GM18519 (cell line): ENCODE results near the gene GLB1L3.
"Not testable (repeated sequence)": the region's sequence is repeated elsewhere in the genome, so short reads cannot be mapped to it uniquely, and the experiment has no call there.

Experiments
- ATAC-seq: cut with Tn5 transposase; IDR thresholded peaks from one replicate; pipeline ENCODE4 v1.9.1; 2021; ENCODE audit warnings: mild to moderate bottlenecking, moderate library complexity; ENCODE audit not compliant: unreplicated experiment, low FRiP score

Gene GLB1L3

DNA sequence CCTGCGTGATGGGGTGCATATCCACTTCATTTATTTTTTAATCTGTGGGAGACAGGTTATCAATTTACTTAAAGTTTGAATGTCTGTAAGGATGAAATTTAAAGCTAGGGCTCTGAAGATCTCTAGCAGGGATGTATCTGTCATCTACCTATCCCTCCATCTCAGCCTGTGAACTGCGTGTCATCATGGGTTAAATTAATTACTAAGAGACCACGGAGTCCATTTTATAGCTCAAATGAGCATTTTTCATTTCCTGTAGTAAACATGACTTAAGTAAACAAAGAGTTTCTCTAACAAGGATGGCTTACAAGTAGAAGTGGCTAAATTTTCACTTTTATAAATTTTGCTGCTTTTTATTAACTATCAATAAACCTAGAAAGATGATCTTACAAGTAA, 2.9 kb upstream of the GLB1L3 start:
- no peak for ATAC-seq

DNA sequence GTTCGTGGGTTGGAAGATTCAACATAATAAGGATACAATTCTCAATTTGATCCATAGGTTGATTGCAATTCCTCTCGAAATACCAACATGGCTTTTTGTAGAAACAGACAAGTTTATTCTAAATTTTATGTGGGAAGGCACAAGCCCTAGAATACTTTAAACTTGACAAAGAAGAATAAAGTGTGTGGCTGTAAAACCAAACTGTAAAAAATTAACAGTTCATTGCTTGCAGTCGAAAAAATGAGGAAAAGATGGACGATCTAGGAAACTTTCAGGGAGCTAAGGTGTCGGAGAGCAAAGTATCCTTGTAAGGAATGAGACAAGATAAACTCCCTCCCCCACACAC, 1.0 kb upstream of the GLB1L3 start:
- ATAC-seq, result no peak

DNA sequence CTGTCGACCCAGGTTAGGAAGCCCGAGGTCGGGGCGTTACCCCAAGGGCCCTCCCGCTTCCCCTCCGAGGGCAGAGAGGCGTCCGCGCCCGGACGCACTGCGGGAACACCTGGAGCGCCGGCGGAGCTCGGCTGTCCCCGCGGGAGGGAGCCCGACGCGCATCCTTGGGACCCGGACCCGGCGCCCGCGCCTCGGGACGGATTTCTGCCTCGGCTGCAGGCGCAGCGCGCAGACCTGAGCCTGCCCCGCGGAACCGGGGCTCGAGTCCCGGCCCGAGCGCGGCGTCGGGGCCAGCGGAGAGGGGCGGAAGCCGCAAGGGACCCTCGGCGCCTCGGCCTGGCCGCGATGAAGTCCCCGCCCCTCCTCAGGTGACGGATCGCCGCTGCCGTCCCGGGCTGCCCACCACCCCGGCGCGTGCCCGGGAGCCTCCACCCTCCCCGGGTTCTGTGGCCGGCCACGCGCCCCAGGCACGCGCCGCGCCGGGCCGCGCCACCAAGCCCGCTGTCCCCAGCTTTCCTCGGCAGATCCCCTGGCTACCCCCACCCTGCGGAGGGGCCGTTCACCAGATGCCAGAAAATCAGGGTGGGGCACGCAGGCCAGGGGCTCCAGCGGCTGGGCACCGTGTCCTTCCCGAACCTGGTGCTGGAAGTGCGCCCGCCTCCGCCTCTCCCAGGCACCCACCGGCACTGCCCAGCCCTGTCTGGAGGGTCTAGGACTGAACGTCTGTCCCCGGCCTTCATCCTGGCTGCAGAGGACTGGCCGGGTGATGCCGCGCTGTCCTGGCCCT, 410 bp downstream of the GLB1L3 start:
- ATAC-seq, result no peak

DNA sequence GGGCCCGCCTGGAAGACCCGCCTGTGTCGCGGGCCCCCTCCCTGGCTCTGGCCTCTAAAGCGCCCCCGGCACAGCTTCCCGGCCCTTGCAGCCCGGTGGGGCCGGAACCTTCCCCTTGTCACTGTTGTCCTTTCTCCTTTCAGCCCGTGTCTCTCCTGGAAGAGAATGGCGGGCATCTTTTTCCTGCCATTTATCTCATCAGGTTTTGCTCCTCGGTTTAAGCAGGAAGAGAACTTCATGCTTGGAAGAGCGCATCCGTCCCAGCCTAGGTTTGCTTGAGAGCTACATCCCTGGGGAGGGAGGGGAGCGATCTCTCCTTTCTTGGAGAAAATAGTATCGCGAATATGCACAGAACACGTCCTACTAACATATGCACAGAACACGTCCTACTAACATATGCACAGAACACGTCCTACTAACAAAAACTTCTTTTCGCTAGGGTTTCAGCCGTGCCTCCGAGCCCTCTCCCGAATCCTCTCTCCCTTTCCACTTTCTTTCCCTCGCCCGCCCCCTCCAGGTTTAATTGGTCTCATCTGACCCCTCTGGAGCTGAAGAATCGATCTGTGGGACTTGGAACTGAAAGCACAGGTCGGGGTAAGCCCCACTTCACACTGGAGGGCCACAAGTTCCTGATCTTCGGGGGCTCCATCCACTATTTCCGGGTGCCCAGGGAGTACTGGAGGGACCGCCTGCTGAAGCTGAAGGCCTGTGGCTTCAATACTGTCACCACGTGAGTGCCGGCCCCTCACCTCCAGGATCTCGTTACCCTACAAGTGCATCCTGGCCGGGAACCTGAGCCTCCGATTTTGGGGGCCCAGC, 1.2 kb downstream of the GLB1L3 start:
- no peak for ATAC-seq

DNA sequence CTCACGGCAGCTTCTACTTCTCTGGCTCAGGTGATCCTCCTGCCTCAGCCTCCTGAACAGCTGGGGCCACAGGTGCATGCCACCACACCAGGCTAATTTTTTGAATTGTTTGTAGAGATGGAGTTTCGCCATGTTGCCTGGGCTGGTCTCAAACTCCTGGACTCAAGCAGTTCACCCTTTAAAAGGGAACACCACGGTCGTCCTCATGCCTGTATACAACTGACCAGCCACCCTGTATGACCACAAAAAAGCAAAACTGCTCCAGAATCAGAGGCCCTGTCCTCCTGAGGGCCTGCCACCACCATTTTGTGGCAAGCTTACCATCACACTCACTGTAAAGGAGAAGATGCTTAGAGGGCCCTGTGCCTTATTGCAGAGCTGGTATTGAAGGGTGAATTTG, 2.2 kb downstream of the GLB1L3 start:
- no peak for ATAC-seq

DNA sequence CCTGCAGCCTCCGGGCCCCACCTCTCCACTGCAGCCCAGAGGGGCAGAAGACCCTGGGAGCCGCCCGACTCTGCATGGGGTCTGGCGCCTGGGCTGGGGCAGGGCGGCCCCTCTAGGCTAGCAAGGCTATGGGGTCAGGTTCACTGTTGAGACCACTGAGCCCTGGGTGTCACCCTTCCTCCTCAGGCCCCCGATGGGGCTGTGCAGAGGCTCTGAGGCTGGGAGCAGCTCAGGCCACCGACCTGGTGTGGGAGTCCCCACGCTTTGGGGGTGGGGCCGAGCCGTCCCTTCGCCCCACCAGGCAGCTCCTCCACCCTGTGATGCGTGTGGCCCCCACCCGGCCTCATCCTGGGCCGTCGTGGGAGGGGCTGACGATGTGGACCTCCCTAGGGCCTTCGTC, 5.5 kb downstream of the GLB1L3 start:
- not testable (repeated sequence) for ATAC-seq

DNA sequence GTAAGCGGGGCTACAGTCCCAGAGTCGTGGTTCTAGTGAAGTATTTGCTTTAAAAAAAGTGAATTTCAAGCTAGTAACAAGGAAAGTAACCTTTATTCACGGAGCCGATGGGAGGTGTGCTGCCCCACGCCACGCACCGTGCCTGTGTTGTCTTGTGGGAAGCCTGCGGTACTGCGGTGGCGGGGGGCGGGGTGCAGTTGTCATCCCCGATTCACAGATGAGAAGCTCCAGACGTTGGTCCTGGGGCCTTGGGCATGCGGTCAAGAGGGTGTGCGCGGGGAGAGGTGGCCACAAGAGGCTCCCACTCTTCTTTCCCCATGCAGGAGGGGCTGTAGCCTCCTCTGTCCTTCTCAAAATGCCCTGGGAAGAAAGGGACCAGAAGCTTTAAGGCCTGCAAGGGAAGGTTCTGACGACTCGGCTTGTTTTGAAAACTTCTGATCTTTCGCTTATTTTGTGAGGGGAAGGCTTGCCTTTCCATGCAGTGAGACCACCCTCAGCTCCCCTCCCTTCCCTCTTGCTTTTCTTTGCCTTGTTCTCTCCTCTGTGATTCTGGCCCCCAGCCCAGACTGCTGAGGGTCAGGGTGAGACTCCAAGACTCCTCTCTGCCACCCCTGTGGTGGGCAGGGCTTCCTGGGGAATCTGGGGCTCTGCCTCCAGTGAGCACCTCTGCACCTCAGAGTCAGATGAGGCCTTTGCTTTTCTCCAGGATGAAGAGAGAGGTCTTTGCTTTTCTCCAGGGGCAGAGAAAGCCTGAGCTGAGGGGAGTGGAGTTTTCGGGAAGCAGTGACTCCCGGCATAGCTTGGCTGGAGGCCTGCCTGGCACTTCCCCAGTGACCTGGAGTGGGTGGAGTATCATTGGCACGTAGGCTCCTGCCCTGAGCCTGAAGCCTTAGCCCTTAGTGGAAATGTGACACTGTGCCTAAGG, 6.2 kb downstream of the GLB1L3 start:
- no peak for ATAC-seq

DNA sequence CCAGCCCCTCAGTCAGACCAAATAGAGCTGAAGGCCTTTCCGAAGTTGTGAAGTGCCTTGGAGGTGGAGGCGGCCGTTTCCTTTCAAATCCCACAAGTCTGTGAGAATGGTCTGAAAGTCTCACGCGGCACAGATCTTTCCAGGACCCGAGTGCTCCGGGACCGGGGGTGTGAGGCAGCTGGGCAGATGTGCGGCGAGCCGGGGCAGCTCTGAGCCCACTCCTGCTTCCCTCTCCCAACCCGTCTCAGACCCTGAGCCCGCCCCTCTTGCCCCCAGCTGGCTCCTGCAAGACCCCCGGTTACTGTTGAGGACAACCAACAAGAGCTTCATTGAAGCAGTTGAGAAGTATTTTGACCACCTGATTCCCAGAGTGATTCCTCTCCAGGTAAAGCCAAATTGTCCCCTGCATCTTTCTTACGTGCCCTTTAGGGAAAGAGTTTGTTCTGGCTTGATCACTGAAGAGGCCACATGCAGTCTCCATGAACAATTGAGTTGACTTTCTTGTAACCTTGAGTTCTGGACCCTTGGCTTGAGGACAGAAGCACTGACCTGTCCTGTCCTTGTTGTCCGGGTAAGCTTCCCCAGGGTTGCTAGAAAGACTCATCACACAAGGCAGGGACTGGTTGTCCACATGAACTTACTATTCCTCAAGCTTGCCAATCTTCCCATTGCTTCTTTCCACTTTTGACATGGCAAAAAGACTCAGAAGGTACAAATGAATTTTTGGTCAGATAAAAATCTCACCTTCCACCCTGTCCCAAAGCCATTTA, 7.5 kb downstream of the GLB1L3 start:
- ATAC-seq, result no peak

DNA sequence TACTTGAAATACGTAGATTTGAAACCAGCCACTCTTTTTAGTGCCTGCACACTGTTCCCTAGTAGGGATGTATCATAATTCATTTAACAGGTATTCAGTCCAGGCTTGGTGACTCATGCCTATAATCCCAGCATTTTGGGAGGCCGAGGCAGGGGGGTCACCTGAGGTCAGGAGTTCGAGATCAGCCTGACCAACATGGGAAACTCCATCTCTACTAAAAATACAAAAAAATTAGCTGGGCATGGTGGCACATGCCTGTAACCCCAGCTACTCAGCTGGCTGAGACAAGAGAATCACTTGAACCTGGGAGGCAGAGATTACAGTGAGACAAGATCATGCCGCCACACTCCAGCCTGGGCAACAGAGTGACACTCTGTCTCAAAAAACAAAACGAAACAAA, 8.2 kb downstream of the GLB1L3 start:
- not testable (repeated sequence) for ATAC-seq

DNA sequence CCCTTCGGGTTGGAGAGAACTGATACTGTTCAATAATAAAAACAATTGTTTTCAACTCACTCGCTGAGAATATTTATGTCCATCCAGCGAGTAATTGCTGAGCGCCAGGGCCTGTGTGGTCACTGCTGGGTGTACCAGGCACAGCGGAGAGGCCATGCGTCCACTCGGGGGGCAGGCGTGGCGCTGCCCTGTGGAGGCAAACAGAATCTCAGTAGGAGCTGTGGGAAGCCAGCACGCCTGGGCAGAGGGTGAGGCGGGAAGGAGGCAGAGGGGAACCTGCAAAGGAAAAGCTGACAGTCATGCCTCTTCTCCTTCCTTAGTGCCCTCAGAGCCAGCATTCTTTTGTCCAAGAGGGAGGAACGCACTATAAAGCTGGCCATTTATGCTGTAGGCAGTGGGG, 11.4 kb downstream of the GLB1L3 start:
- ATAC-seq, result no peak

DNA sequence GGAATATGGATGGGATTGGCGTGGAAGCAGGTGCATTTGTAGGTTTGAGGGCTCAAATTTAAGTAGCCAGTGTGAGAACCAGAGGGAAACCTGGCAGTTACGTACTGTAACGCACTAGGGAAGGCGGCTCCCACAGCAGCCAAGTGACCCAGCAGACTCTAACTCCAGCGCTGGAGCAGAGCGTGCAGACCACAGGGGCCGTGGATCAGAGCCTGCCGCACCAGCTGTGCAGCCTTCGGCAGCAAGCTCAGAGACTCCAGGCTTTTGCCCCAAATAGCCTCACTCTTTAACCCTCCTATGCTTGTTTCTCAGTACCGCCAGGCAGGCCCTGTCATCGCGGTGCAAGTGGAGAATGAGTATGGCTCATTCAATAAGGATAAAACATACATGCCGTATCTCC, 12.3 kb downstream of the GLB1L3 start:
- ATAC-seq, result no peak

DNA sequence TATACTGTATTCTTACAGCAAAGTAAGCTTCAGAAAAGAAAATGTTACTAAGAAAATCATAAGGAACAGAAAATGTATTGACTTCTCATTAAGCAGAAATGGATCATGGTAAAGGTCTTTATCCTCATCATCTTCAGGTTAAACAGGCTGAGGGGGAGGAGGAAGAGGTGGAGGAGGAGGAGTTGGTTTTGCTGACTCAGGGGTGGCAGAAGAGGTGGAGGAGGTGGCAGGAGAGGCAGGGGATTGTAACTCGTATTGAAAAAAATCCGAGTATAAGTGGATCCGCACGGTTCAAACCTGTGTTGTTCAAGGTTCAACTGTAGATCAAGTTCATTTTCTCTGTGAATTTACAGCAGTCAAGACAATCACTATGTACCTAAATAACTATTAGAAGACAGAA, 13.0 kb downstream of the GLB1L3 start:
- ATAC-seq, result no peak

DNA sequence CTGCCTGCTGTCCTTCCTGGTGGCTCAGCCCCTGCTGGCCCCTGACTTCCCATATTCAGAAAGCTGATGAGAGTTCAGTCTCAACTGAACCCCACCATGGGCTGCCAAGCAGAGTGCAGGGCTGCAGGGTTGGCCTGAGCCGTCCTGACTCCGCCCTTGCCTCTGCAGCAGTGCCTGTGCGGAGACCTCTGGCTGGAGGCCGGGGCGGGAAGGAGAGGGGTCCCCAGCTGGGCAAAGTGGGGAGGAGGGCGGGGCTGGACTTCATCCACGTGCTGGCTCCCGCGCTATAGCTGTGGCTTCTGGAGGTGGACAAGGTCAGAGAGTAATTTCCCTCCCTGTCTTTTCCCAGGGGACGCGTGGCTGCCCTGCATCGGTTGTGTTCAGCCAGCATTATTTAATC, 13.6 kb downstream of the GLB1L3 start:
- ATAC-seq, result no peak

DNA sequence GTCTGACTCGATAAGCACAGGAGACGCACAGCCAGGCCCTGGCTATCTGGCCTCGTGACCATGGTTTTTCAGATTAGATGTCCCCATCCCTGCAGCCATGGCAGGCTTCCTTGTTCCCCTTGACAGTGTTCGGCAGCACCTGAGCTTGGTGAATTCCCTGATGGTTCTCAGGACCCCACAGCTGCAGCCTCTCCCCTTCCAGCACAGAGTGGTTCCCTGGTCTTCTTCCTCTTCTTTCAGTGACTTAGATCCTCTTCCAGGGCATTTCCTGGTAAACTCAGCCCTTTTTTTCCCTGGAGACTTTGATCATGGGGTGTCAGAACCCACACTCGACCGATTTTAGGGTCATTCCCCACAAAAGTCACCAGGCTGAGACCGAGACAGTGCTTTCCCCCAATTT, 14.5 kb downstream of the GLB1L3 start:
- no peak for ATAC-seq

DNA sequence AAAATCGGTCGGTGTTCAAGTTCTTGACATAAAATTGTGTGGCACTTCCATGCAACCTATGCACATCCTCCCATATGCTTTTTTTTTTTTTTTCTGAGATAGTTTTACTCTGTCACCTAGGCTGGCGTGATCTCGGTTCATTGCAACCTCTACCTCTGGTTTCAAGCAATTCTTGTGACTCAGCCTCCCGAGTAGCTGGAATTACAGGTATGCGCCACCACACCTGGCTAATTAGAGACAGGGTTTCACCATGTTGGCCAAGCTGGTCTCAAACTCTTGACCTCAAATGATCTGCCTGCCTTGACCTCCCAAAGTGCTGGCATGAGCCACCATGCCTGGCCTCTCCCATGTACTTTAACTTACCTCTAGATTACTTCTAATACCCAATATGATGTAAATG, 15.0 kb downstream of the GLB1L3 start:
- no peak for ATAC-seq

DNA sequence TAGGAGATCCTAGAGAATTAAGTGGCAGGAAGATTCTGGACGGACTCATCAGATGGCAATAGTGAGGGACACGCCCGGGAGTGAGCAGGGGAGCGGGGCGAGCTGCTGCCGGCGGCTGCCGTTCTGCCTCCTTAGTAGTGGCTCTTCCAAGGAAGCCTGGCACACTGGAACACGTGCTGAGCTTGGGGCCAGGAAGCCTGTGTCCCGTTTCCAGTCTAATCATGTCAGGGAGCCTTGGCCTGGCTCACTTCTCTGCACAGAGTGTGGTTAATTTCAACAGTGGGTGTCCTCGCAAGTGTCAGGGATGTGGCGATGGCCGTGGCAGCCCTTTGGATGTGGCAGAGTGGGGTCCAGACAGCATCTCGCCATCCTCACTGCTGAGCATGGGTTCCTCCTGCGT, 16.5 kb downstream of the GLB1L3 start:
- ATAC-seq, result no peak

DNA sequence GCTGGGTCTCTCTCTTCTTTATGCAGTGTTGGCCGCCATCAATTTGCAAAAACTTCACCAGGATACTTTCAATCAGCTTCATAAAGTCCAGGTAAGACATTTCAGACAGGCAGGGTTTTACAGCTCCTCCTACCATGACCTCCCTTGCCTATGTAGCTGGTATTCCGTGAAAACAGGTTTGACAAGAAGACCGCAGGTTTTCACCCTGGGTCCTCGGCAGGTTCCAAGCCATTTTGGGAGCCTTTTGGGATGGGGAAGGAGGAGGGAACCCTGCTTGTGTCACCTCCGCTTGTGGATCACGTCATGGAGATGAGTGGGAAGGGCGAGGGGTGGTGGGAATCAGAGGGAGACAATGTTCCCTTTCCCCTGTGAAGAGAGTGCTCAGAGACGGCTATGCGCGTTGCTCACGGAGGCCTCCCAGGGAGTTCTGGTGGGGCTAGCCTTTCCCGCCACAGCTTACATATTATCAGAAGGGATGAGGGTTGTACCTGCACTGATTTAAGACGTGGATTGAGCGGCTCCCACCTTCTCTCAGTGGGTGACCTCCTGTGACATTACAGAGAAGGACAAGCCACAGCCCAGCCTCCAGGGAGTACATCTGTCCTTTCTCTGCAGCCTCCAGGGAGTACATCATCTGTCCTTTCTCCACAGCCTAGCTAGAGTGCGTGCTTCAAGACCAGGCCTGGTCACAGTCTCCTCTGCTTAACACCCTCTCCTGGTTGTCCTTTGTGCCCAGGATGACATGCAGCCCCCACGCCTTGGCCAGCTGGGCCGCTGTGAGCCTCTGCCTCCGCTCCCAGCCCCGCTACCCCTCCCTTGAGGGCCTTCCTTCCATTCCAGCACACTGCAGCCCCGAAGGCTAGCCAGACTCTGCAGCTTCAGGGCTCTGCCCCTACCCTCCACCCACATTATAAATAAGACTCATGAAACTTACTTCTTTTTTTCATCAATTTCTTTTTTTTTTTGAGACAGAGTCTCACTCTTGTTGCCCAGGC, 17.2 kb downstream of the GLB1L3 start:
- ATAC-seq, result no peak

DNA sequence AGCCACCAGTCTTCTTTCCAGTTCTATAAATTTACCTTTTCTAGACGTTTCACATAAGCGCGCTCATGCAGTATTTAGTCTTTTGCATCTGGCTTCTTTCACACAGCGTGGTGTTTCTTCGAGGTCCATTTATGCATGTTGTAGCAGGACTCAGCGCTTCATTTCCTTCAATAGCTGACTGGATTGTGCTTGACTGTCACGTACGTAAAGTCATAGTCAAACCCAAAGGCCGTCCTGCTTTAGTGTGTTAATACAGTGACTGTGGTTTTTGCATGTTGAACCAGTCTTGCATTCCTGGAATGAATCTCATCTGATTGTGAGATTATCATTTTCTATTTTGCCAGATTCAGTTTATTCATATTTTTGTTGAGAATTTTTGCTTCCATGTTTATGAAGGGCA, 18.5 kb downstream of the GLB1L3 start:
- no peak for ATAC-seq

DNA sequence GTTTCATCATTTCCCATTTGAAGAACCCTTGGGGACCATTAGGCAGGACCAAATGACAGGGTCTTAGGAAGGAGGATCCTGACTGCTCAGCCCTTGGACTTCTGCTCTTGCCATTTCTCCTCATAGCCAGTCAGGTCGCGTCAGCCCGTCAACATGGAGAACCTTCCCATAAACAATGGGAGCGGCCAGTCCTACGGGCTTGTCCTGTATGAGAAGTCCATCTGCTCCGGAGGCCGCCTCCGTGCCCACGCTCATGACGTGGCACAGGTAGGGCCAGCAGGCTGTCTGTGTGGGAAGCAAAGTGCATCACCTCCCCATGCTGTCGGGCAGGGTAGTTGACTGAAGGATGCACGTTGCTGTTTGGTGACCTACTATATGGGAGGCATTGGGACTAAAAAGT, 36.0 kb downstream of the GLB1L3 start:
- ATAC-seq, result no peak
